GM10266 (cell line): Measurements from ENCODE around the gene CNPY3.

Experiments
- DNase-seq: peaks from one replicate; pipeline ENCODE4 v3.0.0; 2012; ENCODE audit errors: extremely low spot score
- TF ChIP-seq, protein P1 (sequence below): IDR thresholded peaks from 2 replicates; pipeline ENCODE4 v1.5.1; 2012; ENCODE audit warnings: mild to moderate bottlenecking, low read depth; ENCODE audit not compliant: control insufficient read depth, insufficient read depth; ENCODE audit errors: missing control alignments

Gene CNPY3

DNA sequence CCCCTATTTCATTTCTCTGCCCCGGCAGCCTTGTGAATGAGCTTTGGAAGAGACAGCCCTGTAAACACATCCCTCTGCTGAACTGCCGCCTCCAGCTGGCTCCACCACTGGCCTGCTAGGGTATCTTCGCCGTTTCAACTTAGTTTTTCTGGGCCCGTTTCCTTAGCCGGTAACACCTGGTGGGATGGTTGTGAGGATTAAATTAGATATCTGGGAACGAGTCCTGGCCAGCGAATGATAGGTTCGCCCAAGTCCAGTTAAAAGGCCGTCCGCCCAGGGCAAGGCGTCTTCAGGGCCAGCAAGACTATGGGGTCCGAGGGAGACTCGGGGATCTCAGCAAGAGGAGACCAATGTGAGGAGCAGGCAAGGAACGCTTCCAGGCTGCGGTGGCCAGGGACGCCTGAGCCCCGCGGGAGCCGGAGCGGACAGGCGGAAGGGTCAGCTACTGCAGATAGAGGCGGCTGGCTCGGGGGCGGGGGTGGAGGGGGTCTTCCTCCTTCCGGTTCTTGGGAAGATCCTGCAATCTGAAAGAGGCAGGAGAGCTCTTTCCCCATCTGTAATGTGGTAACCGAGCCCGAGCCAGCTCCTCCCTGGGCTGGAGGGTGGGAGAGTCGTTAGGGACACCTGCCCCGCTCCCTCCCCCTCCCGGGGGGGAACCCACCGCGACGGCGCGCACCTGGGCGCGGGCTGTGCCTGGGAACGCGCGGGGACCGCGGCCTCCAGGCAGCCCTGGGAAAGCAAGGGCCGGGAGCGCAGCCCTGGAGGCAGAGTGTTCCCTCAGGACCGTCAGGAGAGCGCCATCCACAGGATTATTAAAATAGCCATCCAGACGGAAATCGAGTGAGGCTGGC is 17.9 kb upstream of the CNPY3 start:
- TF ChIP-seq, protein P1, sequence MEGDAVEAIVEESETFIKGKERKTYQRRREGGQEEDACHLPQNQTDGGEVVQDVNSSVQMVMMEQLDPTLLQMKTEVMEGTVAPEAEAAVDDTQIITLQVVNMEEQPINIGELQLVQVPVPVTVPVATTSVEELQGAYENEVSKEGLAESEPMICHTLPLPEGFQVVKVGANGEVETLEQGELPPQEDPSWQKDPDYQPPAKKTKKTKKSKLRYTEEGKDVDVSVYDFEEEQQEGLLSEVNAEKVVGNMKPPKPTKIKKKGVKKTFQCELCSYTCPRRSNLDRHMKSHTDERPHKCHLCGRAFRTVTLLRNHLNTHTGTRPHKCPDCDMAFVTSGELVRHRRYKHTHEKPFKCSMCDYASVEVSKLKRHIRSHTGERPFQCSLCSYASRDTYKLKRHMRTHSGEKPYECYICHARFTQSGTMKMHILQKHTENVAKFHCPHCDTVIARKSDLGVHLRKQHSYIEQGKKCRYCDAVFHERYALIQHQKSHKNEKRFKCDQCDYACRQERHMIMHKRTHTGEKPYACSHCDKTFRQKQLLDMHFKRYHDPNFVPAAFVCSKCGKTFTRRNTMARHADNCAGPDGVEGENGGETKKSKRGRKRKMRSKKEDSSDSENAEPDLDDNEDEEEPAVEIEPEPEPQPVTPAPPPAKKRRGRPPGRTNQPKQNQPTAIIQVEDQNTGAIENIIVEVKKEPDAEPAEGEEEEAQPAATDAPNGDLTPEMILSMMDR, result no peak
- DNase-seq, result no peak

DNA sequence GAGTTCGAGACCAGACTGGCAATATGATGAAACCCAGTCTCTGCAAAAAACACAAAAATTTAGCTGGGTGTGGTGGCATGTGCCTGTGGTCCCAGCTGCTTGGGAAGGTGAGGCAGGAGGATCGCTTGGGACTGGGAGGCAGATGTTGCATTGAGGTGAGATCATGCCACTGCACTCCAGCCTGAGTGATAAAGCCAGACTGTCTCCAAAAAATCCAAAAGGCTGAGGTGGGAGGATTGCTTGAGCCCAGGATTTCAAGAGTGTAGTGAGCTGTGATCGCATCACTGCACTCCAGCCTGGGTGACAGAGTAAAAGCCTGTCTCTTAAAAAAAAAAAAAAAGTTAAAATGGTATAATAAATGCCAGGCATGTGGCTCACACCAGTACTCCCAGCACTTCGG is 14.7 kb upstream of the CNPY3 start:
- DNase-seq, result no peak
- TF ChIP-seq, protein P1, result no peak

DNA sequence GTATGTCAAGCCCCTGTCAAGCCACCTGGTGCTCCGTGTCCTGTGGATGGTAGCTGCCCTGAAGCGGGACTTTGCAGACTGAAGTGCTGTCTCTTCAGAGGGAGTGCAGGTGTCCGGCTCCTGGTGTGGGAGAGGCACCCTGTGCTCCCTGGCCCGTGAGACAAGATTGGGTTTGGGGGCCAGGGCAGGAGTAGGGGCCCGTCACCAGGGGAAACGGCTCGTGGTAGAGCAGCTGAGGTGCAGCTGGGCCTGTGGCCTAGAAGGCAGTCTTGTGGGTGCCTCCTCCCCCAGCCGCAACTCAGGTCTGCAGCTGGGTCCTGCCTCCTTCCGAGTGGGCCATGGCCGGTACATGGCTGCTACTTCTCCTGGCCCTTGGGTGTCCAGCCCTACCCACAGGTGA is 13.5 kb upstream of the CNPY3 start, which contains the start of gene PTCRA:
Gene PTCRA (plus strand): TSS at position 322 of the 400 bp plus-strand sequence. CDS start 17 bp downstream, at position 339.
- no peak for DNase-seq
- TF ChIP-seq, protein P1, result no peak

DNA sequence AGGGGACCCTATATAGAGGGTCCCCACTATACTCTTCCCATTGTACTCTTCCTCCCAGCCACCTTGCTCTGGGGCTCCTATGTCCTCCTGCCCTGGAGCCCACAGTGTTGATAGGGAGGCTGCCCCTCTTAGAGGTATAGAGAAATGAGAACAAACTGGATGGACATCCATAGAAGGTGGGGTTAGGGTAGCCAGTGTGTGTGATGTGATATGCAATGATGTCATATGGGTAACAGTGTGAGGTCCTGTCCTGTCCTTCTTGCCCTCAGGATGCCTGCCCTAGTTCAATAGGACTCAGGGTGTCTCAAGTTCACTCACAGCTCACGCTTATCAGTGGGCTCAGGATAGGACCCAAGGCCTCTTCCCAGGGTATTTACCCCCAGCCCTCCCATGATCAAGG is 13.0 kb upstream of the CNPY3 start:
- DNase-seq, result no peak

DNA sequence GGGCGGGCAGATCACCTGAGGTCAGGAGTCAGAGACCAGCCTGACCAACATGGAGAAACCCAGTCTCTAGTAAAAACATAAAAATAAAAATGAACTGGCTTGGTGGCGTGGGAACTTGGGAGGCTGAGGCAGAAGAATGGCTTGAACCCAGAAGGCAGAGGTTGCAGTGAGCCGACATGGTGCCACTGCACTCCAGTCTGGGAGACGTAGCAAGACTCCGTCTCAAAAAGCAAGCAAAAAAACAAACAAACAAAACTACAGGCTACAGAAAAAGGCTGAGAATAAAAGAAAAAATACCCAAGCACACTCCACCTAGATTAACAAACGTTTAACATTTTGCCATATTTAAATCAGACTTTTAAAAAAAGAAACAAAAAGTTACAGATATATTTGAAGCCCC is 7.5 kb upstream of the CNPY3 start:
- TF ChIP-seq, protein P1, result no peak
- no peak for DNase-seq

More for the DNA sequence above, 13.0 kb upstream of the CNPY3 start:
- TF ChIP-seq, protein P1, result no peak

DNA sequence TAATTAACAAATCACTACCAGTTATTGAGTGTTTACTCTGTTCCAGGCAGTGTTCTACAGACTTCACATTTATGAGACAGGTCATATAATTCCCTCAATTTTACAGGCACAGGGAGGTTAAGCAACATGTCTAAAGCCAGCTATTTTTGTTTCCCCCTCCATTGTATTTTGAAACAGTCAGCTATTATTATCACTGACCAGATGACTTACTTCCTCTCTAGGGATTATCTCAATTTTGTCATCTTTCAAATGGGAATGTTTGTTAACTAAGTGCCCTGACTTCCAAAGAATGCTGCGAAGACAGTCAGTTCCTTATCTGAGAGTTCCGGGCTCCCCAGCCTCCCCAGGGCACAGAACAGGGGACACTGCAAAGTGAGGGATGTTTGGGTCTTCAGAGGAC is 5.6 kb upstream of the CNPY3 start:
- TF ChIP-seq, protein P1, result no peak
- no peak for DNase-seq

DNA sequence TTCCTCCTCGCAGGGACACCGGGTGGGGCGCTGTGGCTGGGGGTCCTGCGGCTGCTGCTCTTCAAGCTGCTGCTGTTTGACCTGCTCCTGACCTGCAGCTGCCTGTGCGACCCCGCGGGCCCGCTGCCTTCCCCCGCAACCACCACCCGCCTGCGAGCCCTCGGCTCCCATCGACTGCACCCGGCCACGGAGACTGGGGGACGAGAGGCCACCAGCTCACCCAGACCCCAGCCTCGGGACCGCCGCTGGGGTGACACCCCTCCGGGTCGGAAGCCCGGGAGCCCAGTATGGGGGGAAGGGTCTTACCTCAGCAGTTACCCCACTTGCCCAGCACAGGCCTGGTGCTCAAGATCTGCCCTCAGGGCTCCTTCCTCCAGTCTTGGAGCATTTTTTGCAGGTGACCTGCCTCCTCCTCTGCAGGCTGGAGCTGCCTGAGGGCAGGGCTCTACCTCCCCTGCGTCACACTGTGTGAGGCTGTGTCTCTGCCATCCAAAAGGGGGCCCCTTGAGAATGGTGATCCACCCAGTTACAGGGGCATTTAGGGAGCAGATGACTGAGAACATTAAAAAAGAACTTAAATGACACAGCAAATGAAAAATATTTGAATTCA is 3.9 kb upstream of the CNPY3 start:
- TF ChIP-seq, protein P1, result no peak
- no peak for DNase-seq
